ENCODE results near the gene JAG2. TPM values are rescaled to one million over a fixed set of nuclear protein-coding genes. Genes with fewer than 3 reads are reported as not detected.

JAG2 gene
- total and polyA plus RNA-seq, 2 of the 4 experiments (the other 2 are of a cell fraction), result 0.18 to 0.58 TPM

DNA sequence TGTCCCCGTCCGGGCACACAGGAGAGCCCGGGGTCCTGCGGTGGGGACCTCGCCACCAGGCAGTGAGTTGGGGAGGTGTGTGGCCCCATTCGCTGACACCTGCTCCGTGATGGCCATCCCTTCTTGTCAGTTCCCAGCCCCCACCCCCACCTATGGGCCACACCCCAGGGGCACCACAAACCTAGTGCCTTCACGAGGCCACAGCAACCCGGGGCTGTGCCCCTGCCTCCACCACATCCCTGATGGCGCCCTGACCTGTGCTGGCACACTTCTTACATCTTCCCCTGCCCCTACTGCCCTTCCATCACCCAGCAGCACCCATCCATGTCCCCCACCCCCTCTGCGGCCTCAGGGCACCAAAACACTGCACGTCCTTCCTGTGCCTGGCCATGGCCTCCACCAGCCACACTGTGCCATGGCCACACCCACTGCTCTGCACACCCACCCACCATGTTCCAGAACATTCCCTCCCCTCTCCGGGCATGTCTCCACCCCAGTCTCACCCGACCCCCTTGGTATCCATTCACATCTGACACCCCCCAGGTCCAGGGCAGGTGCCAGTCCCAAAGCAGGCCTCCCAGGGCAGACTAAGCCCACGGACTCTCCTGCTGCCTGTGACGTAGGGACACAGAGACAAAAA is 24.4 kb downstream of the JAG2 start:
- Histone ChIP-seq H3K4me2 (ENCODE audit: low read depth, low read length) (no peak overlapping the region), H3K27ac (ENCODE audit: insufficient read depth, low read length) (no peak overlapping the region), H2AK9ac (replicated peaks; ENCODE audit: low read depth, low read length, poor library complexity) (no peak overlapping the region), H2BK15ac (ENCODE audit: low read depth, low read length) (no peak overlapping the region), H3K56ac (ENCODE audit: extremely low read depth, insufficient read depth, low read length) (no peak overlapping the region), H4K91ac (ENCODE audit: insufficient read depth, low read depth, low read length) (no peak overlapping the region), H3K4me3 (ENCODE audit: insufficient read depth, low read depth, low read length) (no peak overlapping the region), H3K23ac (ENCODE audit: low read depth, low read length) (no peak overlapping the region), H3K79me1 (ENCODE audit: low read depth in 1 of 2, low read length in 2 of 2) (no peaks in the 10 kb centered on the region), H2BK5ac (ENCODE audit: low read depth, low read length, poor library complexity, severe bottlenecking) (no peak overlapping the region), H3K9ac (ENCODE audit: low read depth, low read length) (no peak overlapping the region), H3K18ac (ENCODE audit: low read depth, low read length) (no peak overlapping the region), H4K5ac (ENCODE audit: low read depth, low read length) (no peak overlapping the region), H3K9me3 (ENCODE audit: control insufficient read depth, insufficient read depth, low read length) (peaks cover 14% of the 10 kb centered on the region), H2BK20ac (ENCODE audit: low read depth, low read length) (no peak overlapping the region), H4K8ac (ENCODE audit: low read depth in 2 of 2, low read length in 2 of 2) (no peak overlapping the region), H2BK120ac (ENCODE audit: low read depth, low read length) (no peak overlapping the region), H3K4me1 (ENCODE audit: control insufficient read depth, insufficient read depth, low read length) (no peaks in the 10 kb centered on the region), H3K4ac (ENCODE audit: low read depth, low read length) (no peak overlapping the region), H4K20me1 (ENCODE audit: insufficient read depth, low read length) (no peaks in the 10 kb centered on the region), H3K14ac (replicated peaks; ENCODE audit: low read depth, low read length) (no peak overlapping the region), H2AK5ac (ENCODE audit: low read depth, low read length) (no peak overlapping the region), H2AFZ (replicated peaks; ENCODE audit: low read length, poor library complexity) (no peak overlapping the region), H3K27me3 (ENCODE audit: control insufficient read depth, insufficient read depth, low read length) (no peaks in the 10 kb centered on the region), H3K9me1 (ENCODE audit: insufficient read depth, low read length) (no peaks in the 10 kb centered on the region), H3K36me3 (ENCODE audit: control insufficient read depth, insufficient read depth, low read length) (no peaks in the 10 kb centered on the region)
- no peak for DNase-seq
- CTCF ChIA-PET, result no interaction called here
- no CpG with 5 or more reads among the region's 16 CpGs for WGBS, 2 experiments (ENCODE audit: extremely low coverage in 2 of 2, insufficient read length in 1 of 2)
- ATAC-seq (ENCODE audit: low read depth), result no peak
- dilution Hi-C loops (cut with HindIII; ENCODE audit: low sequenced_read_pairs, unreplicated experiment) (no loop called here), intact Hi-C loops (cut with micrococcal nuclease) (no loop called here), in situ Hi-C loops (cut with MboI; ENCODE audit: low sequenced_read_pairs) (no loop called here)
- BruUV-seq (replicated peaks), result no TSS peak
- TF ChIP-seq FOS (IDR thresholded peaks at IDR 0.05; ENCODE audit: low read depth, low read length) (no peak), BHLHE40 (IDR thresholded peaks at IDR 0.05; ENCODE audit: low read depth, low read length) (no peak), MAZ (IDR thresholded peaks at IDR 0.05; ENCODE audit: borderline replicate concordance, low read depth, low read length) (no peak), CHD1 (IDR thresholded peaks at IDR 0.05; ENCODE audit: low read depth, low read length) (no peak), RCOR1 (IDR thresholded peaks at IDR 0.05; ENCODE audit: insufficient replicate concordance, low read length) (no peak), MAFK (IDR thresholded peaks at IDR 0.05; ENCODE audit: low read depth, low read length) (no peak), RFX5 (IDR thresholded peaks at IDR 0.05; ENCODE audit: low read depth, low read length) (no peak), SMC3 (IDR thresholded peaks at IDR 0.05; ENCODE audit: low read depth, low read length) (no peak)
- POLR2A ChIA-PET (ENCODE audit: unreplicated experiment), result no interaction called here

Data from IMR-90 (cell line).